NCI-H1694 treated with DMSO at 0.1 percent for 48 hours (cell line): Measurements from ENCODE around the gene CCL28.
A peak's percentile ranks its signal among the peaks of the same experiment; 100 is the strongest.
"Not testable (repeated sequence)": the region's sequence is repeated elsewhere in the genome, so short reads cannot be mapped to it uniquely, and the experiment has no call there.

Source experiments
- DNase-seq: peaks from one replicate; lab custom pipeline; 2025; lab: John Stamatoyannopoulos, UW

CCL28 gene

GRCh38 chr5:43410414-43410813 lies 1.8 kb downstream of the CCL28 start:
- DNase-seq: no peak

GRCh38 chr5:43409809-43410271 lies 2.4 kb downstream of the CCL28 start:
- no peak for DNase-seq

GRCh38 chr5:43402524-43403066 lies 9.6 kb downstream of the CCL28 start:
- not testable (repeated sequence) for DNase-seq

GRCh38 chr5:43401827-43402226 lies 10.4 kb downstream of the CCL28 start:
- DNase-seq: no peak

GRCh38 chr5:43400082-43400481 lies 12.1 kb downstream of the CCL28 start:
- DNase-seq: peak; percentile 10

DNA sequence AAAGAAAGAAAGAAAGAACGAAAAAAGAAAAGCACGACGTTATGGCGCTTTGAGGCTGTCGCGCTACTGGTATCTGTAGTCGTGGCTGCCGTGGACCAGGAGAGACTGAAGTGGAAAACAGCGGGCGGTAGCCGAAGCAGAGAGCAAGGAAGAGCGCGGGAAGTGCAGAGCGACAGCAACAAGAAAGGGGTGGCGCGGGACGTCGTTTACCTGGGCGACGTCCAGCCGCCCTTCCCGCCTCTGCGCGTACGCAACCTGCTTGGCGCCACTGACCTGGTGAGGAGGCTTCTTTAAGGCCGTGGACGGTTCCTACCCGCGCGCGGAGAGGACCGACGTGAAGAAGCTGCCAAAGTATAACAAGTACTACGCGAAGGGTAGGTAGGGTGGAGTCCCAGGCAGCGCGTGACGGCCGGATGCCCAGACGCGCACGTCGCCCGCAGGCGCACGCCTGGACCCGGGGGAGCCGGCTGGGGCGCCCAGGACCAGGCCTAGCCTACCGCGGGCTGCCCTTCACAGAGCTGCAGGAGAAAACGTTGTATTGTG lies 15.4 kb downstream of the CCL28 start:
- no peak for DNase-seq

DNA sequence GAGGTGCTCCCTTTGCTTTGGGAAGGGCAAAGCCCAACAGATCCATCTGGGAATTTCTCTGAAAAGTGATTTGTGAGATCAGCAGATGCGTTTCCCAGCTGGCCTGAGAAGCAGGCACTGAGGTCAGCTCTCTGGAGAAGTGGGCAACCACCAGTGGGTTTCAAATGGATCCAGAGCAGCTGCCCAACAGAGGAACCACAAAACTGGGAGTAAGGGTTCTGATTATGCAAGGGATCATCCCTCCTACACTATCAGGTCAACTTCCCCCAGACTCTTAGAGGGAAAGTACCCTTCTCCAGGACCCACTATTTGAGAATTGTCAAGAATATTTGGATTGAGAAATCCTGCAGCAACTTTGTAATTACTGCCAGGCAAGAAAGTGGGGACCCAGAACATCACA lies 21.7 kb downstream of the CCL28 start:
- no peak for DNase-seq

- DNase-seq: peak; percentile 96
Observed at GRCh38 chr5:43389679-43390329, 22.4 kb downstream of the CCL28 start.

- DNase-seq: no peak
Observed at GRCh38 chr5:43386960-43387362, 25.2 kb downstream of the CCL28 start.

GRCh38 chr5:43376496-43377140 lies 35.6 kb downstream of the CCL28 start:
- no peak for DNase-seq

DNA sequence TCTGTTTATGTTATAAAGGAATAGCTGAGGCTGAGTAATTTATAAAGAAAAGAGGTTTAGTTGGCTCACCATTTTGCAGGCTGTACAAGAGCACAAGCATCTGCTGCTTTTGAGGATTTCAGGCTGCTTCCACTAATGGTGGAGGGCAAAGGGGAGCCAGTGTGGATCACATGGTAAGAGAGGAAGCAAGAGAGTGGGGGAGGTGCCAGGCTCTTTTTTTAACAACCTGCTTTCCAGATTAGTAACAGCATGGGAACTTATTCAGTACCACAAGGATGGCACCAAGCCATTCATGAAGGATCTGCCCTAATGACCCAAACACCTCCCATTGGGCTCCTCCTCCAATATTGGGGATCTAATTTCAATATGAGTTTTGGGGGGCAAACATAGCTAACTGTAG lies 40.4 kb downstream of the CCL28 start:
- no peak for DNase-seq

GRCh38 chr5:43370352-43370751 lies 41.8 kb downstream of the CCL28 start:
- no peak for DNase-seq

GRCh38 chr5:43369651-43370050 lies 42.5 kb downstream of the CCL28 start:
- DNase-seq: no peak

GRCh38 chr5:43367909-43368669 lies 44.1 kb downstream of the CCL28 start:
- DNase-seq: no peak

DNA sequence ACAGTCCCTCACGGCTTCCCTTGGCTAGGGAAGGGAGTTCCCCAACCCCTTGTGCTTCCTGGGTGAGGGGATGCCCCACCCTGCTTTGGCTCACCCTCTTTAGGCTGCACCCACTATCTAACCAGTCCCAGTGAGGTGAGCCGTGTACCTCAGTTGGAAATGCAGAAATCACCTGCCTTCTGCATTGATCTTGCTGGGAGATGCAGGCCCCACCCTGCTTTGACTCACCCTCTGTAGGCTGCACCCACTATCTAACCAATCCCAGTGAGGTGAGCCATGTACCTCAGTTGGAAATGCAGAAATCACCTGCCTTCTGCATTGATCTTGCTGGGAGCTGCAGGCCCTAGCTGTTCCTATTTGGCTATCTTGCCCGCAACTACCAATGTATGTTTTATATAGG lies 44.7 kb downstream of the CCL28 start:
- no peak for DNase-seq

GRCh38 chr5:43366680-43367246 lies 45.4 kb downstream of the CCL28 start:
- DNase-seq: not testable (repeated sequence)

GRCh38 chr5:43365155-43365554 lies 47.0 kb downstream of the CCL28 start:
- not testable (repeated sequence) for DNase-seq

GRCh38 chr5:43363445-43364152 lies 48.6 kb downstream of the CCL28 start:
- no peak for DNase-seq

DNA sequence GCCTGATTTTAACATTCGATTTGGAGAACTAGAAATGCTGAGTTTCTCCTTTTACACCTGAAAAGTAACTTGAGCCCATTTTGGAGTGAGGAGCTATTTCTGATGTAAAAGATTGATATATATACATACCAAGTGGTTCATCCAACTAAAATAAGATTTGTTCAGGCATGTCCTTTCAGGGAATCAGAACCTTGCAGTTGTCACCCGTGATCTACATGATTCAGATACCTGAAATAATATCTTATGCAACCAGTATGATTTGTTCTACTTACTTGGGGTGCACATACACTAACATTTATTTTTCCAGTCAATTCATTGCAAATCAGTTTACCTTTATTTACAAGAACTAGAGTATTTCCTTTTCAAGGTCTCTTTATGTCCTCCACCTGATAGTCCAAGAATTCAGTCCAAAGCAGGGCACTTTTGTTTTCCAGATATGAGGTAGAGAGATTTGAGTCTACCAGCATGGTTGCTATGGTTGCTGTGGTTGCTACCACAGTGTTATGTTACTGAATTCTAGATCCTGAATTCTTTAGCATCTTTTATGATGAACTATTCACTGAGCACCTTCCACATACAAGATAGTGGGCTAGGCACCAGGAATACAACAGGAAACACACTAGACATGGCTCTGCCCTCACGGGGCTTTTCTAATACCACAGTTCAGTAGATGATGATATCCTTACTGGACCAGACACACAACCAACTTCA lies 49.3 kb downstream of the CCL28 start:
- DNase-seq: no peak

- DNase-seq: no peak
Observed at GRCh38 chr5:43358726-43359125, 53.5 kb downstream of the CCL28 start.

DNA sequence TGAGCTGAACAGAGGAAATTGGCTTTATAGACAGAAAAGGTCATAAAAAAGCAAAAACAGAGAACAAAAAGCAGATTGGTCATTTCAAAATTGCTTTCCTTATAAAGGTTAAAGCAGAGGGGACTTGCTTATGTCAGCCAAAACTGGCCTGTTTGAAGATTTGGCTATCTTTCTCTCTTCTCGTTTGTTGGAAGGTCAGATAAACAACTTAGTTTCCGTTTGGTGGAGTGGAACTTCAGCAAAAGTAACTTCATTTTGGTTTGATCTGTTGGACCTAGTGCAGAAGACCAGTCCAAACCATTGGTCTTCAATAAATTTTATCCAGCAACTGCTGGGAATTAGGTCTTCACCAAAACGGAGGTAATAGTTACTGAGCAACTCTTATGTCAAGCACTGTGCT lies 53.9 kb downstream of the CCL28 start:
- no peak for DNase-seq
